ENCODE data around the gene BNIP5.

Gene BNIP5

GRCh38 chr6:36336779-36337241, at the start of gene BNIP5:
TSS of gene BNIP5 (minus strand) at chr6:36336888. CDS start at chr6:36330690, 6,198 bp downstream.
- no peak for DNase-seq (ENCODE audit: low read depth, low spot score)

- DNase-seq (ENCODE audit: low read depth, low spot score), result no peak
Measured at GRCh38 chr6:36384095-36384494, 47.4 kb upstream of the BNIP5 start.

GRCh38 chr6:36383606-36384005, 46.9 kb upstream of the BNIP5 start:
- DNase-seq (ENCODE audit: low read depth, low spot score), result no peak

GRCh38 chr6:36382976-36383375, 46.3 kb upstream of the BNIP5 start:
- no peak for DNase-seq (ENCODE audit: low read depth, low spot score)

GRCh38 chr6:36381502-36382389, 45.1 kb upstream of the BNIP5 start:
- DNase-seq (ENCODE audit: low read depth, low spot score), result no peak

GRCh38 chr6:36380166-36380565, 43.5 kb upstream of the BNIP5 start:
- DNase-seq (ENCODE audit: low read depth, low spot score), result no peak

GRCh38 chr6:36378936-36379335, 42.2 kb upstream of the BNIP5 start:
- DNase-seq (ENCODE audit: low read depth, low spot score), result no peak

- DNase-seq (ENCODE audit: low read depth, low spot score), result no peak
Measured at GRCh38 chr6:36378243-36378920, 41.7 kb upstream of the BNIP5 start.

GRCh38 chr6:36377594-36377993, 40.9 kb upstream of the BNIP5 start:
- DNase-seq (ENCODE audit: low read depth, low spot score), result no peak

- no peak for DNase-seq (ENCODE audit: low read depth, low spot score)
Measured at GRCh38 chr6:36376742-36377141, 40.1 kb upstream of the BNIP5 start.

GRCh38 chr6:36376183-36376582, 39.5 kb upstream of the BNIP5 start:
- no peak for DNase-seq (ENCODE audit: low read depth, low spot score)

- DNase-seq (ENCODE audit: low read depth, low spot score), result no peak
Measured at GRCh38 chr6:36375644-36376155, 39.0 kb upstream of the BNIP5 start.

GRCh38 chr6:36374972-36375371, 38.3 kb upstream of the BNIP5 start:
- no peak for DNase-seq (ENCODE audit: low read depth, low spot score)

- no peak for DNase-seq (ENCODE audit: low read depth, low spot score)
Measured at GRCh38 chr6:36374194-36374593, 37.5 kb upstream of the BNIP5 start.

- DNase-seq (ENCODE audit: low read depth, low spot score), result peak; percentile 39
Measured at GRCh38 chr6:36373368-36374019, 36.8 kb upstream of the BNIP5 start.

GRCh38 chr6:36372088-36372487, 35.4 kb upstream of the BNIP5 start:
- DNase-seq (ENCODE audit: low read depth, low spot score), result no peak

GRCh38 chr6:36371211-36371610, 34.5 kb upstream of the BNIP5 start:
- no peak for DNase-seq (ENCODE audit: low read depth, low spot score)

- DNase-seq (ENCODE audit: low read depth, low spot score), result no peak
Measured at GRCh38 chr6:36370638-36371037, 34.0 kb upstream of the BNIP5 start.

- no peak for DNase-seq (ENCODE audit: low read depth, low spot score)
Measured at GRCh38 chr6:36368921-36369865, 32.5 kb upstream of the BNIP5 start.

GRCh38 chr6:36368421-36368820, 31.7 kb upstream of the BNIP5 start:
- no peak for DNase-seq (ENCODE audit: low read depth, low spot score)

- no peak for DNase-seq (ENCODE audit: low read depth, low spot score)
Measured at GRCh38 chr6:36367743-36368142, 31.1 kb upstream of the BNIP5 start.
